Hepatocyte (in vitro differentiated cells): Measurements from ENCODE around the gene MUC20. TPM values are rescaled to one million over a fixed set of nuclear protein-coding genes. Genes with fewer than 3 reads are reported as not detected.

Experiments used
- DNase-seq: peaks from one replicate; pipeline ENCODE4 v3.0.0-alpha.2; 2016; ENCODE audit warnings: low spot score
- H2AFZ ChIP-seq: fragments of 200-600 bp; sonication (generic); 2 replicates; pipeline ENCODE4 v1.6.0; 2016; ENCODE audit warnings: antibody characterized with exemption, mild to moderate bottlenecking
- H3K27ac ChIP-seq: fragments of 200-600 bp; sonication (generic); 2 replicates; pipeline ENCODE4 v1.5.1; 2016; ENCODE audit warnings: mild to moderate bottlenecking
- H3K27me3 ChIP-seq: fragments of 200-600 bp; sonication (generic); 2 replicates; pipeline ENCODE4 v1.6.1; 2016
- H3K36me3 ChIP-seq: fragments of 200-600 bp; sonication (generic); replicated peaks from 2 replicates; pipeline ENCODE4 v1.5.1; 2016; ENCODE audit warnings: low read depth; ENCODE audit not compliant: insufficient read depth
- H3K4me1 ChIP-seq: fragments of 200-600 bp; sonication (generic); 2 replicates; pipeline ENCODE4 v1.5.1; 2016; ENCODE audit warnings: mild to moderate bottlenecking, moderate library complexity; ENCODE audit not compliant: insufficient read depth
- H3K4me2 ChIP-seq: fragments of 200-600 bp; sonication (generic); 2 replicates; pipeline ENCODE4 v1.6.0; 2016
- H3K4me3 ChIP-seq: fragments of 200-600 bp; sonication (generic); 2 replicates; pipeline ENCODE4 v1.5.1; 2016; ENCODE audit warnings: mild to moderate bottlenecking
- H3K79me2 ChIP-seq: fragments of 200-600 bp; sonication (generic); 2 replicates; pipeline ENCODE4 v1.6.0; 2017; ENCODE audit warnings: mild to moderate bottlenecking
- H3K9me2 ChIP-seq: fragments of 200-600 bp; sonication (generic); replicated peaks from 2 replicates; pipeline ENCODE4 v1.6.0; 2017; ENCODE audit warnings: mild to moderate bottlenecking; ENCODE audit not compliant: insufficient read depth
- H3K9me3 ChIP-seq: fragments of 200-600 bp; sonication (generic); 2 replicates; pipeline ENCODE4 v1.5.1; 2016; ENCODE audit warnings: low read depth, mild to moderate bottlenecking
- H4K20me1 ChIP-seq: fragments of 200-600 bp; sonication (generic); 2 replicates; pipeline ENCODE4 v1.6.0; 2016; ENCODE audit warnings: mild to moderate bottlenecking; ENCODE audit not compliant: insufficient read depth, poor library complexity, severe bottlenecking
- EZH2 ChIP-seq: fragments of 200-600 bp; sonication (generic); IDR thresholded peaks from 2 replicates; pipeline ENCODE4 v1.6.1; 2016; ENCODE audit warnings: antibody characterized with exemption, mild to moderate bottlenecking, borderline replicate concordance
- EZH2phosphoT487 ChIP-seq: fragments of 200-600 bp; sonication (generic); IDR thresholded peaks from one replicate; pipeline ENCODE4 v1.6.1; 2018; ENCODE audit warnings: antibody characterized with exemption, mild to moderate bottlenecking, low read depth, moderate library complexity; ENCODE audit not compliant: unreplicated experiment, severe bottlenecking
- WGBS: methylation state at CpG from one replicate; pipeline ENCODE4 v1.1.6; 2016; ENCODE audit warnings: low lambda C conversion rate; ENCODE audit errors: missing lambda C conversion rate; 5-methylcytosine and 5-hydroxymethylcytosine counted together
- polyA plus RNA-seq: library from polyadenylated mRNA; unstranded; fragments of >200 nt; fragmentation: Nextera tagmentation; extraction: Ambion mirVana; gene quantifications from 2 replicates; pipeline ENCODE4 v1.2.1, GENCODE V29; 2016
- total RNA-seq: library from RNA; depleted of rRNA; stranded (reverse); fragments of >200 nt; gene quantifications from 2 replicates; pipeline ENCODE4 v1.2.3, GENCODE V29; 2014
- TF ChIP-seq, protein P1 (sequence below): fragments of 200-600 bp; sonication (generic); IDR thresholded peaks from 2 replicates; pipeline ENCODE4 v1.5.1; 2016; ENCODE audit warnings: antibody characterized with exemption, mild to moderate bottlenecking; ENCODE audit not compliant: poor library complexity

The MUC20 gene
- total and polyA plus RNA-seq, 2 experiments from 2014 or later: 4.5 to 8.2 TPM

DNA sequence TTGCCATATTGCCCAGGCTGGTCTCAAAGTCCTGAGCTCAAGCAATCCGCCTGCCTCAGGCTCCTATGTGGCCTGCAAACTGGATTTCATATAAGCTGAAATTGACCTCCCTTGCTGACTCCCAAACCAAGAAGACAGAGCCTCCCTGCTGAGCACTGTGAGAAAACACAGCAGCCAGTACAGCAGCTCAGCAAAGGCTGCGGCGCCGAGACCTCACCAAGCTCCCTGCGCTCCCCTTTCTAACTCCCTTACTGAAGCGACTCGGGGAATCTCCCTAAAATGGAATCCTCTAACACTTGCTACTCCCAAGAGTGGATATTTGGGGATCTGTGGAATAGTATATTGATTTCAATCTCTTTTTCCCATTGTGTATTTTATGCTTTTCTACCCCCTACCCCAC lies 34.6 kb downstream of the MUC20 start:
- Histone ChIP-seq H3K27ac (no peak overlapping the region), H3K79me2 (no peaks in the 10 kb centered on the region), H3K4me2 (no peak overlapping the region), H4K20me1 (no peaks in the 10 kb centered on the region), H3K4me1 (no peaks in the 10 kb centered on the region), H2AFZ (no peak overlapping the region), H3K9me3 (no peaks in the 10 kb centered on the region), H3K36me3 (no peaks in the 10 kb centered on the region), H3K27me3 (no peaks in the 10 kb centered on the region), H3K9me2 (no peaks in the 10 kb centered on the region), H3K4me3 (no peak overlapping the region)
- no peak for DNase-seq
- 88% methylated on average over 7 of the region's 7 CpGs for WGBS
- no peak for TF ChIP-seq EZH2phosphoT487
- TF ChIP-seq, protein P1, sequence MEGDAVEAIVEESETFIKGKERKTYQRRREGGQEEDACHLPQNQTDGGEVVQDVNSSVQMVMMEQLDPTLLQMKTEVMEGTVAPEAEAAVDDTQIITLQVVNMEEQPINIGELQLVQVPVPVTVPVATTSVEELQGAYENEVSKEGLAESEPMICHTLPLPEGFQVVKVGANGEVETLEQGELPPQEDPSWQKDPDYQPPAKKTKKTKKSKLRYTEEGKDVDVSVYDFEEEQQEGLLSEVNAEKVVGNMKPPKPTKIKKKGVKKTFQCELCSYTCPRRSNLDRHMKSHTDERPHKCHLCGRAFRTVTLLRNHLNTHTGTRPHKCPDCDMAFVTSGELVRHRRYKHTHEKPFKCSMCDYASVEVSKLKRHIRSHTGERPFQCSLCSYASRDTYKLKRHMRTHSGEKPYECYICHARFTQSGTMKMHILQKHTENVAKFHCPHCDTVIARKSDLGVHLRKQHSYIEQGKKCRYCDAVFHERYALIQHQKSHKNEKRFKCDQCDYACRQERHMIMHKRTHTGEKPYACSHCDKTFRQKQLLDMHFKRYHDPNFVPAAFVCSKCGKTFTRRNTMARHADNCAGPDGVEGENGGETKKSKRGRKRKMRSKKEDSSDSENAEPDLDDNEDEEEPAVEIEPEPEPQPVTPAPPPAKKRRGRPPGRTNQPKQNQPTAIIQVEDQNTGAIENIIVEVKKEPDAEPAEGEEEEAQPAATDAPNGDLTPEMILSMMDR: no peak
- no peak for TF ChIP-seq EZH2

DNA sequence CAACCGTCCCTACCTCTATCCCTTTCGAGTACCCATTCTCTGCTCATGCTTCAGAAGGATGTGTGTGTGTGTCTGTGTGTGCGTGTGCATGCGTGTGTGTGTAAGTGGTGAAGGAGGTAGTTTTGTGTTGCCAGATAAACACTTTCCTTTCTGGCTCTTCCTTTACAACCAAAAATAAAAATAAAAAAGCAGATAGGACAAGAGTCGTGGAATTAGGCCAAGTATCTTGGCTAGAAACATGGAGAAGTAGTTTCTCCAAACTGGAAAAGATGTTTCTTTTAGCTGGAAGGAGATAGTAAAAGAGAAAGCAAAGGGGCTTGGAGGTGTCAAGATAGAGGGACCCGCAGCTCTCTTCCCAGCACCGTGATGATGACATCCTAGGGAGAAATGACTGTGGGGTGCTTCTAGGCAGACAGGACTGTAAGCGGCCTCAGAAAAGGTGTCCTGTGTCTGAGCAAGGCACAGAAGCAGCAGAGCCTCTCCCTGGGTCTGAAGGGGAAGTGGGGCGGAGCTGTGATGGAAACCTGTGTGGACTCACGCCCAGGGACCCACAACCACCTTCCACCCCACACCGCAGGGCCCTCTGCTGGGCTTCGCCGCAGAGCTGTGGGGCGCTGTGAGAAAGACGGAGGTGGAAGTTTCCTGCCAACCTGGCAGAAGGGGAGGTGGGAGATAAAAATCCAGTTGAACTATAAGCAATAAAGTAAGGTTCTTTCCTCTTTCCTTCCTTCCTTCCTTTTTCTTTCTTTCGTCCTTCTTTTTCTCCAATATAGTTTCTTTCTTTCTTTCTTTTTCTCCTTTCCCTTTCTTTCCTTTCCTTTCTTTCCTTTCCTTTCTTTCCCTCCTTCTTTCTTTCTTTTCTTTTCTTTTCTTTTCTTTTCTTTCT lies 35.3 kb downstream of the MUC20 start:
- Histone ChIP-seq H3K27me3 (no peaks in the 10 kb centered on the region), H2AFZ (no peak overlapping the region)
- DNase-seq: no peak

DNA sequence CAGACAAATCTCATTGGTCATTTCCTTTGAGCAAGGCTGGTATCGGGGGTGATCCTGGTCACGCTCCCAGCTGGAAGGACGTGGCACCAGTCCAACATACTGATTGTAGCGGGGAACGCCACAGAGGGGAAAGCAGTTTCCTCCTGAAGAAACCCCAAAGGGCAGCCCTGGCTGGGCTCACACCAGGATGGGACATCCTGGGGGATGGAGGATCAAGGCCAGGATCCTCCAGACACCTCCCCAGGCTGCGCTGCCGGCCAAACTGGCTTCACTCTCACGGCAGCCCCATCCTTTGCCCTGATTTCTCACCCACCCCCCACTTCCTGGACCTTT lies 36.6 kb downstream of the MUC20 start:
- Histone ChIP-seq H2AFZ (no peak overlapping the region), H3K9me3 (no peaks in the 10 kb centered on the region), H3K27me3 (no peaks in the 10 kb centered on the region), H3K9me2 (no peaks in the 10 kb centered on the region), H4K20me1 (no peaks in the 10 kb centered on the region), H3K4me3 (no peak overlapping the region), H3K79me2 (no peaks in the 10 kb centered on the region), H3K27ac (no peak overlapping the region), H3K4me1 (no peaks in the 10 kb centered on the region), H3K36me3 (no peaks in the 10 kb centered on the region), H3K4me2 (no peak overlapping the region)
- WGBS: 45% methylated on average over 8 of the region's 8 CpGs
- TF ChIP-seq, protein P1: no peak
- no peak for TF ChIP-seq EZH2
- TF ChIP-seq EZH2phosphoT487: no peak
- no peak for DNase-seq

More for the DNA sequence above, 35.3 kb downstream of the MUC20 start:
- WGBS: 87% methylated on average over 16 of the region's 16 CpGs
- H3K4me1 ChIP-seq: no peaks in the 10 kb centered on the region
- H4K20me1 ChIP-seq: no peaks in the 10 kb centered on the region
- no peaks in the 10 kb centered on the region for H3K9me2 ChIP-seq
- H3K9me3 ChIP-seq: no peaks in the 10 kb centered on the region
- H3K4me2 ChIP-seq: no peak overlapping the region
- TF ChIP-seq, protein P1: no peak
- TF ChIP-seq EZH2phosphoT487 (no peak), EZH2 (no peak)
- H3K79me2 ChIP-seq: no peaks in the 10 kb centered on the region
- H3K4me3 ChIP-seq: no peak overlapping the region
- no peak overlapping the region for H3K27ac ChIP-seq
- H3K36me3 ChIP-seq: no peaks in the 10 kb centered on the region
